ENCODE results near the gene ZNF200. TPM values are rescaled to one million over a fixed set of nuclear protein-coding genes. Genes with fewer than 3 reads are reported as not detected.
A peak's percentile ranks its signal among the peaks of the same experiment; 100 is the strongest.

Gene ZNF200
- total and polyA plus RNA-seq, 2 donors (not counting 1 experiment from before 2014, with no cell fraction given), result 2.7 to 20.1 TPM

DNA sequence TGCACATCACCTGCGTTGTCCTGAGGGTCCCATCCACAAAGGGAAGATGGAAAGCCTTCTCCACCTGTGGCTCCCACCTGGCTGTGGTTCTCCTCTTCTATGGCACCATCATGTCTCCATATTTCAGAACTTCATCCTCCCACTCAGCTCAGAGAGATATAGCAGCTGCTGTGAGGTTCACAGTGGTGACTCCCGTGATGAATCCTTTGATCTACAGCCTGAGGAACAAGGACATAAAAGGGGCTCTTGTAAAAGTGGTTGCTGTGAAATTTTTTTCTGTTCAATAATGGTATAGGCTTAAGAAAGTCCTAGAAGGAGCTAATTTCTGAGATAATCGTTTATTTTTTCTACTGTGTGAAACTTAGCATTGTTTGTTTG lies 18.7 kb downstream of the ZNF200 start:
- Mint-ChIP-seq H3K27me3 (peaks cover 8% of the 10 kb centered on the region), H3K27ac (no peak overlapping the region), H3K4me3 (peak overlapping the region; percentile 29), H3K4me1 (peaks cover 22% of the 10 kb centered on the region), H3K9me3 (ENCODE audit: insufficient read depth) (no peaks in the 10 kb centered on the region)
- peak overlapping the region in 1 of 2 donors; percentile 38 for H3K27ac ChIP-seq (ENCODE audit: low read length in 2 of 2)
- POLR2A ChIA-PET, result interaction anchor here (0.7 kb wide), 1 partner anchor 52 kb away, joined by 3 read pairs; no protein-coding TSS in a partner anchor
- H3K9me3 ChIP-seq (ENCODE audit: control extremely low read depth in 1 of 3, control insufficient read depth in 2 of 3, insufficient read depth in 1 of 3, low read length in 2 of 3), result peaks cover 0 to 56% (median 7%) of the 10 kb centered on the region in 3 donors
- no peak overlapping the region for H2AFZ ChIP-seq (ENCODE audit: insufficient read depth, low read depth, low read length, poor library complexity, severe bottlenecking)
- WGBS (ENCODE audit: insufficient coverage), result 65% methylated on average over 3 of the region's 3 CpGs
- CTCF ChIA-PET, result no interaction called here
- ATAC-seq (ENCODE audit: low read depth) (no peak), DNase-seq (no peak)
- H3K9ac ChIP-seq (ENCODE audit: low read length), result no peak overlapping the region
- H3K79me2 ChIP-seq (ENCODE audit: control insufficient read depth, insufficient read depth, low read length), result no peaks in the 10 kb centered on the region
- intact Hi-C loops (cut with micrococcal nuclease), result no loop called here
- no peaks in the 10 kb centered on the region for H3K27me3 ChIP-seq (replicated peaks in 1 of 4; ENCODE audit: control extremely low read depth in 1 of 4, control insufficient read depth in 3 of 4, insufficient read depth in 4 of 4, low read length in 3 of 4)
- no peak overlapping the region for H3K4me3 ChIP-seq (ENCODE audit: control extremely low read depth in 1 of 5, extremely low read depth in 1 of 5, insufficient read depth in 1 of 5, low read depth in 2 of 5, low read length in 4 of 5)
- TF ChIP-seq, protein P1, sequence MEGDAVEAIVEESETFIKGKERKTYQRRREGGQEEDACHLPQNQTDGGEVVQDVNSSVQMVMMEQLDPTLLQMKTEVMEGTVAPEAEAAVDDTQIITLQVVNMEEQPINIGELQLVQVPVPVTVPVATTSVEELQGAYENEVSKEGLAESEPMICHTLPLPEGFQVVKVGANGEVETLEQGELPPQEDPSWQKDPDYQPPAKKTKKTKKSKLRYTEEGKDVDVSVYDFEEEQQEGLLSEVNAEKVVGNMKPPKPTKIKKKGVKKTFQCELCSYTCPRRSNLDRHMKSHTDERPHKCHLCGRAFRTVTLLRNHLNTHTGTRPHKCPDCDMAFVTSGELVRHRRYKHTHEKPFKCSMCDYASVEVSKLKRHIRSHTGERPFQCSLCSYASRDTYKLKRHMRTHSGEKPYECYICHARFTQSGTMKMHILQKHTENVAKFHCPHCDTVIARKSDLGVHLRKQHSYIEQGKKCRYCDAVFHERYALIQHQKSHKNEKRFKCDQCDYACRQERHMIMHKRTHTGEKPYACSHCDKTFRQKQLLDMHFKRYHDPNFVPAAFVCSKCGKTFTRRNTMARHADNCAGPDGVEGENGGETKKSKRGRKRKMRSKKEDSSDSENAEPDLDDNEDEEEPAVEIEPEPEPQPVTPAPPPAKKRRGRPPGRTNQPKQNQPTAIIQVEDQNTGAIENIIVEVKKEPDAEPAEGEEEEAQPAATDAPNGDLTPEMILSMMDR (IDR thresholded peaks at IDR 0.05), result no peak
- TF ChIP-seq EZH2 (IDR thresholded peaks at IDR 0.05; ENCODE audit: borderline replicate concordance, insufficient read depth, low read depth, low read length, poor library complexity, severe bottlenecking), result no peak
- H4K20me1 ChIP-seq (ENCODE audit: control insufficient read depth, insufficient read depth, low read length, poor library complexity, severe bottlenecking), result no peaks in the 10 kb centered on the region
- H3K4me2 ChIP-seq (replicated peaks; ENCODE audit: low read depth, low read length, poor library complexity, severe bottlenecking), result no peak overlapping the region
- H3K4me1 ChIP-seq (ENCODE audit: control insufficient read depth in 2 of 2, insufficient read depth in 2 of 2, low read length in 2 of 2), result peaks cover 14 to 16% of the 10 kb centered on the region in 2 donors
- no peaks in the 10 kb centered on the region for H3K36me3 ChIP-seq (replicated peaks in 1 of 2; ENCODE audit: control extremely low read depth in 1 of 2, control insufficient read depth in 1 of 2, extremely low read depth in 1 of 2, insufficient read depth in 2 of 2, low read length in 1 of 2)

DNA sequence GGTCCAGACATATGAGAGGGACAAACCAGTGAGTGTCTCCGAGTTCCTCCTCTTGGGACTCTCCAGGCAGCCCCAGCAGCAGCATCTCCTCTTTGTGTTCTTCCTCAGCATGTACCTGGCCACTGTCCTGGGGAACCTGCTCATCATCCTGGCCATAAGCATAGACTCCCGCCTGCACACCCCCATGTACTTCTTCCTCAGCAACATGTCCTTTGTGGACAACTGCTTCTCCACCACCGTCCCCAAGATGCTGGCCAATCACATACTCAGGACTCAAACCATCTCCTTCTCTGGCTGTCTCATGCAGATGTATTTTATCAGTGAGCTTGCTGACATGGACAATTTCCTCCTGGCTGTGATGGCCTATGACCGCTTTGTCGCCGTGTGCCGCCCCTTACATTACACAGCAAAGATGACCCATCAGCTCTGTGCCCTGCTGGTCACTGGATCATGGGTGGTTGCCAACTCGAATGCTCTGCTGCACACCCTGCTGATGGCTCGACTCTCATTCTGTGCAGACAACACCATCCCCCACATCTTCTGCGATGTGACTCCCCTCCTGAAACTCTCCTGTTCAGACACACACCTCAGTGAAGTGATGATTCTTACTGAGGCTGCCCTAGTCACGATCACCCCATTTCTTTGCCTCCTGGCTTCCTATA lies 19.2 kb downstream of the ZNF200 start:
- no peaks in the 10 kb centered on the region for H3K27me3 ChIP-seq (replicated peaks in 1 of 4; ENCODE audit: control extremely low read depth in 1 of 4, control insufficient read depth in 3 of 4, insufficient read depth in 4 of 4, low read length in 3 of 4)
- peak overlapping the region in 1 of 2 donors; percentile 38 for H3K27ac ChIP-seq (ENCODE audit: low read length in 2 of 2)
- no peak for ATAC-seq (ENCODE audit: low read depth)
- ChIA-PET POLR2A (interaction anchor here (0.7 kb wide), 1 partner anchor 52 kb away, joined by 3 read pairs; no protein-coding TSS in a partner anchor), CTCF (no interaction called here)
- H3K36me3 ChIP-seq (replicated peaks in 1 of 2; ENCODE audit: control extremely low read depth in 1 of 2, control insufficient read depth in 1 of 2, extremely low read depth in 1 of 2, insufficient read depth in 2 of 2, low read length in 1 of 2), result no peaks in the 10 kb centered on the region
- H2AFZ ChIP-seq (ENCODE audit: insufficient read depth, low read depth, low read length, poor library complexity, severe bottlenecking), result peak overlapping the region; percentile 24
- WGBS (ENCODE audit: insufficient coverage), result 78% methylated on average over 11 of the region's 11 CpGs
- Mint-ChIP-seq H3K27me3 (peaks cover 8% of the 10 kb centered on the region), H3K4me1 (peaks cover 22% of the 10 kb centered on the region), H3K9me3 (ENCODE audit: insufficient read depth) (no peaks in the 10 kb centered on the region), H3K4me3 (peak overlapping the region; percentile 29), H3K27ac (peak overlapping the region; percentile 10)
- no peak for TF ChIP-seq EZH2 (IDR thresholded peaks at IDR 0.05; ENCODE audit: borderline replicate concordance, insufficient read depth, low read depth, low read length, poor library complexity, severe bottlenecking)
- TF ChIP-seq, protein P1 (IDR thresholded peaks at IDR 0.05), result no peak
- peaks cover 14 to 16% of the 10 kb centered on the region in 2 donors for H3K4me1 ChIP-seq (ENCODE audit: control insufficient read depth in 2 of 2, insufficient read depth in 2 of 2, low read length in 2 of 2)
- peak overlapping the region; percentile 16 for H3K4me2 ChIP-seq (replicated peaks; ENCODE audit: low read depth, low read length, poor library complexity, severe bottlenecking)
- H3K9ac ChIP-seq (ENCODE audit: low read length), result peak overlapping the region; percentile 7
- intact Hi-C loops (cut with micrococcal nuclease), result no loop called here
- no peaks in the 10 kb centered on the region for H3K79me2 ChIP-seq (ENCODE audit: control insufficient read depth, insufficient read depth, low read length)
- H3K9me3 ChIP-seq (ENCODE audit: control extremely low read depth in 1 of 3, control insufficient read depth in 2 of 3, insufficient read depth in 1 of 3, low read length in 2 of 3), result peaks cover 0 to 51% (median 2%) of the 10 kb centered on the region in 3 donors
- DNase-seq, result no peak
- no peaks in the 10 kb centered on the region for H4K20me1 ChIP-seq (ENCODE audit: control insufficient read depth, insufficient read depth, low read length, poor library complexity, severe bottlenecking)
- no peak overlapping the region for H3K4me3 ChIP-seq (ENCODE audit: control extremely low read depth in 1 of 5, extremely low read depth in 1 of 5, insufficient read depth in 1 of 5, low read depth in 2 of 5, low read length in 4 of 5)

All from B cell (primary cell).